GM18858 (cell line): ENCODE data around the gene PRDM16.

ENCODE experiments used
- ATAC-seq: cut with Tn5 transposase; IDR thresholded peaks from one replicate; pipeline ENCODE4 v1.9.1; 2021; ENCODE audit not compliant: unreplicated experiment

Gene PRDM16

DNA sequence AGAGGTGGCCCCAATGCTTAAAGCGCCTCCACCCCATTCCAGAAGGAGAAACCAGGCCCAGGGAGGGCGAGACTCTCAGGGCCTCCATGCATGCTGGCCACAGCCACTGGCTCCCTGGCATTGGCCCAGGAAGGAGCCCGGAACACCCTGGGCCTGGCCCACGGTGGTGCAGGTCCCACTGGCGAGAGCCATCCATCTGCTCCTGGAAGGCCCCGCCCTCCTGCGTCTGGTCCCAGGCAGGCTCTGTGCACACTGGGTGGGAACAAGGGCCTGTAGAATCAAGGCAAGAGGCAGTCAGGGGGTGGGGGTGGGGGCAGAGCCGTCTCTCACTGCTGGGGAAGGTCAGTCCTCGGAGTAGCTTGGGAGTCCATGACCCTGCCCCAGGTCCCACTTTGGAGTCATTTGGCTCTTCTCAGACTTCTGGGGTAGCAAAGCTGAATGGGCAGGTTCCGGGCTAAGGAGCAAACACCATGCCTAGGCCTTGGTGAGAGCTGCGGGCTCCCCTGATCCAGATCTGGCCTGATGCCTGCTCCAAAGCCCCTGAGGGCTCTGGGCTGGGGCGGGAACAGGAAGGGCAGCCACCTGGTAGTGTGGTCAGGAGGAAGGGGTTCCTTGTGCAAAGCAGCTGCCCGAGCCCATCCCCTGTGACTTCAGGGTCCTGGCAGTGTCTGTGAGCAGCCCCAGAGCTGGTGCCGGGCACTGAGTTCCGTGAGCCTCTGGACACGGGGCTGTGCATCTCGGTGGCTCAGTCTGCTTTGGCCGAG lies 278.4 kb downstream of the PRDM16 start:
- no peak for ATAC-seq

DNA sequence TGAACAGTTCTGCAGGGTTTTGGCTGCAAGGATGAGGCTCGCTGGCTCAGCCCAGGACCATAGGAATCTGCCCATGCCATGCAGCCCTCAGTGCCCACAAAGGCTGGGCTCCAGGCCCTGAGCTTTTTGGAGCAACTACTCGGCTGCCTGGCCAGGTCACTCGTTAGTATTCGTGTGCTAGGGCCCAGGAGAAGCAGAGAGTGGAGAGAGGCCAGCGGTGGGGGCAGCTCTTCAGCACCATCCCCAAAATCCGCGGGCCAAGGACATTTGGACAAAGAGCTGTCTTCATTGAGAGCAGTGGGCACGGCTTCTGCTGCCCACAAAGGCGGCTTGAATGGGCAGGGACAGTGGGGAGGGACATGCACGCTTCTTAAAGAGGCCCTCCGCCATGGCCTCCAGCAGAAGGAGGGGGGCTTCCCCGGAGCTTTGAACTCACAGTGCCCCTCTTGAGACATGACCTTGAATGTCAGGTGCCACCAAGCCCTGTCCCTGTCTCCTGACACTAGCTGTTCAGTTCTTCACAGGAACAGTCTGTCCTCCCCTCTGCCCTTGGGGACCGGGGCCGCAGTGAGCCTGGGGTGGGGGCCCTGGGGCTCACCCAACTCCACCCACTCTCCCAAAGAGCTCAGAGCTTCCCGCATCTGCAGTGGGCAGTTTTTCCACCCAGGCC lies 279.3 kb downstream of the PRDM16 start:
- ATAC-seq = no peak

GRCh38 chr1:3349161-3349967 lies 280.4 kb downstream of the PRDM16 start:
- ATAC-seq = no peak

DNA sequence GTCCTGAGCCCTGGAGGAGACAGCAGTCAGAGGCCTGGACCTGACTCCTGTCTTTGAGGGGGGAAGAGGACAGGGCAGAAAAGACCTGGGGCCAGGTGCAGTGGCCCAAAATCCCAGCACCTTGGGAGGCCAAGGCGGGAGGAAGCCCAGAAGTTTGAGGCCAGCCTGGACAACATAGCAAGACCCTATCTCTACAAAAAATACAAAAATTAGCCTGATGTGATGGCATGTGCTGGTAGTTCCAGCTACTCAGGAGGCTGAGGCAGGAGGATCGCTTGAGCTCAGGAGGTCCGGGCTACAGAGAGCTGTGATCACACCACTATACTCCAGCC lies 280.9 kb downstream of the PRDM16 start:
- no peak for ATAC-seq

DNA sequence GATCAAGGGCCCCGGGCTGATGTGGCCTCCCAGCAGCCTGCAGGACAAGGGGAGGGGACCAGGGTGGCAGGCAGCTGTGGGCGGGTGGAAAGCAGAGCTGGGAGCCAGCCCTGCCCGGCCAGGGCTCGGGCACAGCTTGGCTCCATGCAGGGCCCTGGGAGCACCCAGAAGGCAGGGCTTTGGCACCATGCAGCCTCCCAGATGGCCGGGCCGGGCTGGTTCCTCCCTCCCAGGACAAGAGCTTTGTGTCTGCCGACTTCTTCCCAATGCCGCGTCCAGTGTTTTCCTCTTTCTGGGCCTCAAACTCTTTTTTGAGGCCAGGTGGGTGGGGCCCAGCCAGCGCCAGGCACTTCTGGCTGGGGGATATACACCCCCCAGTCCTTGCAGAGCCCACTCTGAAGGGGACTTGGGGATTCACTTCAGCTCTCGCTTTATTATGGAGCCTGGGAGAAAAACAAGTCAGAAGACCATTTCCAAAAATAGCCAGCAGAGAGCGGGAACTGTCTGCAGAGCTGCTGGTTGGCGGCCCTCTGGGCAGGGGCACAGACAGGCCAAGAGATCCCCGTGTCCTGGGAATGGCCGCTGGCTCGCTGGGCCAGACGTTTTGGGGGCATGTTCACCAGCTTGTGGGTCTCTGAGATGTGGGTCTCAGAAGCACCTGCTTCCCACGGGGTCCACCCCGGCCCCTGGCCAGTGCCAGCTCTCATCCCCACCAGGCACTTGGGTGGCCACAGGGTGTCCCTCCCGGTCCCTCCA lies 281.7 kb downstream of the PRDM16 start:
- ATAC-seq = no peak

- no peak for ATAC-seq
Measured at GRCh38 chr1:3351449-3352298, 282.7 kb downstream of the PRDM16 start.

- no peak for ATAC-seq
Measured at GRCh38 chr1:3352299-3352951, 283.4 kb downstream of the PRDM16 start.

- no peak for ATAC-seq
Measured at GRCh38 chr1:3352952-3353331, 283.9 kb downstream of the PRDM16 start.

DNA sequence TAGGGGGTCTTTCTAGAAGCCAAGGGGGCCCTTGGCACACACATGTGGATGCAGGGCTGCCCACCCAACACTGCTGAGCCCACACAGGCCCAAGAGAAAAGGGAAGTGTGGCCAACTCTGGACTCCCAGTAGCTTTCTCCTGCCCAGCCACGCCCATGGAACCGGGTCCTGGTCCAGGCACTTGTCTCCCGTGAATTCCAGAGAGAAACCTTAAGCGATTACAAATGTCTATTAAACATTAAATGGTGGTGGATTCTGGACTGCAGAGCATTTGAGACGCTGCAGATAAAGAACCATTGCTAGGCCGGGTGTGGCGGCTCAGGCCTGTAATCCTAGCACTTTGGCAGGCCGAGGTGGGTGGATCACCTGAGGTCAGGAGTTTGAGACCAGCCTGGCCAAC lies 284.9 kb downstream of the PRDM16 start:
- ATAC-seq = no peak

- no peak for ATAC-seq
Measured at GRCh38 chr1:3355089-3355488, 286.1 kb downstream of the PRDM16 start.

- ATAC-seq = no peak
Measured at GRCh38 chr1:3355894-3356826, 287.2 kb downstream of the PRDM16 start.

DNA sequence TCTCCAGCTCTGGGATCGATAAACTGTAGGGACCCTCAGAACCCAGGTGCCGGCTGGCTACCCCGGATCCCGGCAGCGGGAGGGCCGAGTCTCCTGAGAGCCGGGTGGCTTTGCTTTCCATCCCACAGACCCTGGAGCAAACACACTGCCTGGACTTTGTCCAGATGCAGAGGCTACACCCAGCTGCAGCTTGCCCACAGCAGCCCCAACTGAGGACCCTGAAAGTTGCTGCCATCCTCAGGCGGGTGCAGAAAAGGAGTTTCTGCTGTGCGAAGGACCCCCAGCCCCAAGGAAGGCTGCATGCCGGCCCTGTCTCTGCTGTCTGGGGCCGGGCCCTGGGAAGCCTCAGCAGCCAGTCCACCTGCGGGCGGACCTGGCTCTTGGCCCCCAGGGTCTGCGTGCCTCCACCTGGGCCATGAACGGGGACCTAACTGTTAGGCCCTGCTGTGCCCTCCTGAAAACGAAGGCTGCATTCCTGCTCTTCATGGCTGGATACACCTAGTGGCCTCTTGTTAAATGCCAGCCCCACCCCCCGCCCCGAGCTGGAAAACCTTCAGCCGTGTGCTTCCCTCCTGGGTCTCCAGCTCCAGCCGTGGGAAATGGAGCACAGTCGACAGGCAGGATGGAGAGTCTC lies 287.9 kb downstream of the PRDM16 start:
- ATAC-seq = no peak

- no peak for ATAC-seq
Measured at GRCh38 chr1:3357526-3358297, 288.7 kb downstream of the PRDM16 start.

- no peak for ATAC-seq
Measured at GRCh38 chr1:3359351-3359750, 290.3 kb downstream of the PRDM16 start.

DNA sequence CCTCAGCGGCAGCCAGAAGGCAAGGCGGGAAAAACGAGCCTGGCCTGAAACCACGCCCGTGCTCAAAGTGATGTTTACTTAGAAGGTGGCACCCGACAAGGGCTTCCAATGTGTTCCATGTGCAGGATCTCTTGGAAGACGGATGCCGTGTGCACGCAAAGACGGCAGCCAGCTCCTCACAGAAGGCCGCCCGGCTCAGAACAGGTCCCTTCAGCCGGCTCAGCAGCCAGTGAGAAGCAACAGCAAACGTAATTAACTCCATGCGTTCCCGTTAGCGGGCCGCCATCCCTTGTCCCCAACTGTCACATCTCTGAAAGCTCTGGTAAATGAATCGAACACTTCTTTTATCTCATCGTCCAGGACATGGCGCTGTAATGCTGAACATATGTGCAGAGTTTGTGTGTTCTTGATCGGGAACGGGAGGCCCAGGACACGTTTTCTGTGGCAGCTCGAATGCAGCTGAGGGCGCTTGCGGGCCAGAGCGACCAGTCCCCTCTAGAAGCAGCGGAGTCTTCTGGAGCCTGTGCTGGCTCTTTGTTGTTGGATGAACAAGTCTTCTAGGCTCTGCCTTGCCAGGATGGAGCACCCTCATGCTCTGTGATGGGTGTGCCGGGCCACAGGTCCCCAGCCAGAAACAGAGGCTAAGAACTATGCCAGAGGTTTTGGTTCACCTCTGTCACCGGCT lies 290.9 kb downstream of the PRDM16 start:
- no peak for ATAC-seq

DNA sequence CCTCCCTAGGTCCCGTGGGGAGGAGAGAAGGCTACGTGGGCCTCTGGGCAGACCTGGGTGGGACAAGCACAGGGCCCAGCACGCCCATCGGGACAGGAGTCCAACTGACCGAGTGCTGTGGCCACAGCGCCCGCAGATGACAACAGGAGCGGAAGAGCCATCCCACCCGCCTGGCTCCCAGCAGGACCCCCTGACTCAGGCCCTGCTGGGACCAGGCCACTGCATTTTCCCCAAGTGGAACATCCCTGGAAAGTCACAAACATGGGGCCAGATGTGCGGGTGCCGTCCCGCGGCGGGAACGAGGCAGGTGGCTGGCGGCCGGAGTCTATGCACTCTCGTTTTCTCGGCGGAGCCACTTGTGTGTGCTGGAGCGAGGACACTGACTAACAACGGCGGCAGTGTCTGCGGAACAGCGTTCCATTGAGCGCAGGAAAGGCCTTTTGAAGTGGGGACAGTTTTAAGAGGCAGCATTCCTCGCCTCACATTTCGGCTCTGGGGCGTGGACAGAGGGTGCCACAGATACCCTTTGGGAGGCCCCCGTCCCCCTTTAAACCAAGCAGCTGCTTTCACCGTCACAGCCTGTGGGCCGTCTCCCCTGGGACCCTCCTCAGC lies 291.7 kb downstream of the PRDM16 start:
- no peak for ATAC-seq

GRCh38 chr1:3363023-3363422 lies 294.0 kb downstream of the PRDM16 start:
- no peak for ATAC-seq
